Transverse colon (tissue), 4 donors: Measurements from ENCODE around the gene CYTH2. TPM values are rescaled to one million over a fixed set of nuclear protein-coding genes. Genes with fewer than 3 reads are reported as not detected.

Experiments
- DNase-seq: peaks from one replicate; pipeline ENCODE4 v3.0.0-alpha.2; 2019
- H3K27ac ChIP-seq, 4 donors: fragments of 200-600 bp; sonication (generic); 2 replicates each; pipeline ENCODE4 v1.5.1; 2016 to 2018; ENCODE audit warnings: inconsistent platforms in 4 of 4
- H3K27me3 ChIP-seq: fragments of 200-600 bp; sonication (generic); 2 replicates; pipeline ENCODE4 v1.5.1; 2017; ENCODE audit warnings: inconsistent platforms
- H3K36me3 ChIP-seq, 4 donors: fragments of 200-600 bp; sonication (generic); 2 replicates each; pipeline ENCODE4 v1.5.1; 2017 to 2019; ENCODE audit warnings: inconsistent platforms in 4 of 4
- H3K4me1 ChIP-seq, 4 donors: fragments of 200-600 bp; sonication (generic); 2 replicates each; pipeline ENCODE4 v1.5.1; 2017 to 2020; ENCODE audit warnings: inconsistent platforms in 4 of 4
- H3K4me3 ChIP-seq, 4 donors: fragments of 200-600 bp; sonication (generic); 1 replicate in 1 of 4; 2 replicates in 3 of 4; pipeline versions ENCODE4 v1.5.1 to v1.6.1; 2017 to 2019; ENCODE audit warnings: inconsistent platforms in 4 of 4
- H3K9me3 ChIP-seq, 2 donors: fragments of 200-600 bp; sonication (generic); 2 replicates each; pipeline ENCODE4 v1.5.1; 2017 to 2019; ENCODE audit warnings: inconsistent platforms in 2 of 2
- EP300 ChIP-seq: sonication (generic); formaldehyde crosslinking; IDR thresholded peaks from one replicate; pipeline ENCODE4 v1.6.1; 2017; ENCODE audit warnings: antibody characterized with exemption, low read depth
- POLR2A ChIP-seq: fragments of 450-650 bp; IDR thresholded peaks from one replicate; pipeline ENCODE4 v1.6.1; 2016; ENCODE audit warnings: antibody characterized with exemption, mild to moderate bottlenecking, moderate library complexity
- POLR2AphosphoS5 ChIP-seq, 3 donors: sonication (generic); formaldehyde crosslinking; IDR thresholded peaks; one replicate each; pipeline ENCODE4 v1.6.1; 2016; ENCODE audit warnings: antibody characterized with exemption in 3 of 3
- WGBS, 2 donors: methylation state at CpG; one replicate each; pipeline ENCODE4 v1.1.5; 2018; ENCODE audit warnings: low coverage in 1 of 2; 5-methylcytosine and 5-hydroxymethylcytosine counted together
- in situ Hi-C, 4 donors: fragments of 200-750 bp; cut with MboI; loops; one replicate each; pipeline versions ENCODE4 v1.15.0 to v1.15.1; 2017; ENCODE audit warnings: low sequenced_read_pairs in 3 of 4, low pct_ligation_motif_present in 1 of 4, low pct_unique_long_range_greater_than_20kb in 1 of 4
- intact Hi-C: fragments of 100-400 bp; cut with DNase I; formaldehyde crosslinking; loops from one replicate; pipeline ENCODE4 v1.15.1; 2023; ENCODE audit warnings: low total_unique reads
- total RNA-seq, 4 donors: library from RNA; depleted of rRNA; stranded (reverse); fragments of >200 nt; gene quantifications; one replicate each; pipeline ENCODE4 v1.1.0, GENCODE V29; 2016
- TF ChIP-seq, protein P1 (sequence below), 5 experiments: fragments of 200-600 bp in 3 of 5; fragments of 450-650 bp in 2 of 5; sonication (generic) in 3 of 5; IDR thresholded peaks; 1 replicate in 2 of 5; 2 replicates in 3 of 5; pipeline ENCODE4 v1.5.1; 2016 to 2017; ENCODE audit warnings: antibody characterized with exemption in 5 of 5, inconsistent platforms in 3 of 5, mild to moderate bottlenecking in 2 of 5, moderate library complexity in 1 of 5

The CYTH2 gene
- total RNA-seq, 4 donors from 2014 or later, result 61.1 to 410 (median 171) TPM

DNA sequence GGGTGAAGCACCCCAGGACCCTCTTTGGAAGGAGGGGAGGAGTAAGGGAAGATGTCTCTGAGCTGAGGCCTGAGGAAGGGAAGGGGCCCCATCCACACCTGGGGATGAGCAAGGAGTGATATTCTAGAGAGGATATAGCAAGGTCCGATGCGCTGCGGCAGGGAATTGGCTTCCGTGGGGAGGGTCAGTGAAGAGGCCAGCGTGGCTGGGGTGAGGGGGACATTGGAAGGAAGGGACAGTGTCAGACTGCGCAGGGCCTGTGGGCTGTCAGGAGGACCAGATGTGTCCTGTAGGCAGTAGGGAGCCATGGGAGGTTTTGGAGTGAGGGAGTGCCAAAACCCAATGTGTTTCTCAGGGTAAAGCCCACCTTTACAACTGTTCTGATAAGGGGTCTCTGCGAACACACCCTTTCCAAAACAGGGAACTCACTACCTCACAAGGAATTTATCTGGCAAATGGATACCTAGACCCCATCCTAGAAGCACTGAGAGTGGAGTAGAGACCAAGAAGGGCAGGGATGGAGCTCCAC, 38.8 kb downstream of the CYTH2 start:
- in situ Hi-C loops (loop anchor here (5.0 to 10.0 kb wide), 2 partner anchors 74 to 77 kb away; no protein-coding TSS in a partner anchor), intact Hi-C loops (no loop called here)
- no peak for DNase-seq
- Histone ChIP-seq H3K4me3 (no peak overlapping the region), H3K9me3 (no peaks in the 10 kb centered on the region), H3K27ac (no peak overlapping the region), H3K27me3 (peaks cover 32% of the 10 kb centered on the region), H3K36me3 (no peaks in the 10 kb centered on the region), H3K4me1 (peaks cover 0 to 3% (median 0%) of the 10 kb centered on the region in 4 donors)
- no peak for TF ChIP-seq EP300
- TF ChIP-seq, protein P1, sequence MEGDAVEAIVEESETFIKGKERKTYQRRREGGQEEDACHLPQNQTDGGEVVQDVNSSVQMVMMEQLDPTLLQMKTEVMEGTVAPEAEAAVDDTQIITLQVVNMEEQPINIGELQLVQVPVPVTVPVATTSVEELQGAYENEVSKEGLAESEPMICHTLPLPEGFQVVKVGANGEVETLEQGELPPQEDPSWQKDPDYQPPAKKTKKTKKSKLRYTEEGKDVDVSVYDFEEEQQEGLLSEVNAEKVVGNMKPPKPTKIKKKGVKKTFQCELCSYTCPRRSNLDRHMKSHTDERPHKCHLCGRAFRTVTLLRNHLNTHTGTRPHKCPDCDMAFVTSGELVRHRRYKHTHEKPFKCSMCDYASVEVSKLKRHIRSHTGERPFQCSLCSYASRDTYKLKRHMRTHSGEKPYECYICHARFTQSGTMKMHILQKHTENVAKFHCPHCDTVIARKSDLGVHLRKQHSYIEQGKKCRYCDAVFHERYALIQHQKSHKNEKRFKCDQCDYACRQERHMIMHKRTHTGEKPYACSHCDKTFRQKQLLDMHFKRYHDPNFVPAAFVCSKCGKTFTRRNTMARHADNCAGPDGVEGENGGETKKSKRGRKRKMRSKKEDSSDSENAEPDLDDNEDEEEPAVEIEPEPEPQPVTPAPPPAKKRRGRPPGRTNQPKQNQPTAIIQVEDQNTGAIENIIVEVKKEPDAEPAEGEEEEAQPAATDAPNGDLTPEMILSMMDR (IDR thresholded peaks at IDR 0.05), result no peak
- TF ChIP-seq POLR2A, result no peak
- no peak for TF ChIP-seq POLR2AphosphoS5 (IDR thresholded peaks at IDR 0.05)
- 82% methylated on average over 7 of the region's 7 CpGs; no CpG with 5 or more reads in 1 of the 2 donors for WGBS, 2 donors

DNA sequence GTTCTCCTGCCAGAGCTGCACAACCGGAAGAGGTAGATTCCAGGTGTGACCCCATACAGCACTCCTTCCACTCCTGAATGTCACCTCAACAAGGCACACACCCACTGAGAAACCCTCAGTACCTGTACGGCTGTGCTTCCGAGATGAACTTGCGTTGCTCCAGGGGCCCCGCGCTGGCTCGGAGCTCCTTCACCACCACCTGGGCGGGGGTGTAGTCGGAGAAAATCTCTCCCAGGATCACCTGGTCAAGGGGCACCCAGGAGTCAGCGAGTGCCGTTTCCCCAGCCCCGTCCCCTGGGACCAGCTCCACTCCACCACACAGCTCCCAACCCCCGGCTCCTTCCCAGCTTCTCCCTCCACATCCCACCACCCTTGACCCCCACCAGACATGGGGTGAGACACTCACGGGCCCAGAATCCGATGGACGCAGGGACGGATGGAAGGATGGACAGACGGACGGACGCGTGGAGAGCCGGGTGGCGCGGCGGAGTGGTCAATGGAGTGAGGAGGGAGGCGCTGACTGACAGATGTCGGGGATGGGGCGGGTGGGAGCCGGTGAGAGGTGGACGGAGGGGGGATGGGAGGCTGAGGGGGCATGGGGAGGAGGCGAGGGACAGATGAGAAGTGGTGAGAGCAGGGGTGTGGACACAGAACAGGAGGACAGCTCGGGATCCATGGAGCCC, 39.7 kb downstream of the CYTH2 start:
- WGBS, 2 donors, result 79 to 100% methylated on average over 1 to 29 of the region's 32 CpGs
- TF ChIP-seq, protein P1 (IDR thresholded peaks at IDR 0.05), result no peak
- intact Hi-C loops, result no loop called here
- in situ Hi-C loops, result loop anchor here (5.0 to 10.0 kb wide), 2 partner anchors 73 to 76 kb away; no protein-coding TSS in a partner anchor
- Histone ChIP-seq H3K36me3 (no peaks in the 10 kb centered on the region), H3K27ac (no peak overlapping the region), H3K4me1 (peaks cover 0 to 8% (median 4%) of the 10 kb centered on the region in 4 donors), H3K9me3 (no peaks in the 10 kb centered on the region), H3K27me3 (peaks cover 39% of the 10 kb centered on the region), H3K4me3 (no peak overlapping the region)
- DNase-seq, result no peak

DNA sequence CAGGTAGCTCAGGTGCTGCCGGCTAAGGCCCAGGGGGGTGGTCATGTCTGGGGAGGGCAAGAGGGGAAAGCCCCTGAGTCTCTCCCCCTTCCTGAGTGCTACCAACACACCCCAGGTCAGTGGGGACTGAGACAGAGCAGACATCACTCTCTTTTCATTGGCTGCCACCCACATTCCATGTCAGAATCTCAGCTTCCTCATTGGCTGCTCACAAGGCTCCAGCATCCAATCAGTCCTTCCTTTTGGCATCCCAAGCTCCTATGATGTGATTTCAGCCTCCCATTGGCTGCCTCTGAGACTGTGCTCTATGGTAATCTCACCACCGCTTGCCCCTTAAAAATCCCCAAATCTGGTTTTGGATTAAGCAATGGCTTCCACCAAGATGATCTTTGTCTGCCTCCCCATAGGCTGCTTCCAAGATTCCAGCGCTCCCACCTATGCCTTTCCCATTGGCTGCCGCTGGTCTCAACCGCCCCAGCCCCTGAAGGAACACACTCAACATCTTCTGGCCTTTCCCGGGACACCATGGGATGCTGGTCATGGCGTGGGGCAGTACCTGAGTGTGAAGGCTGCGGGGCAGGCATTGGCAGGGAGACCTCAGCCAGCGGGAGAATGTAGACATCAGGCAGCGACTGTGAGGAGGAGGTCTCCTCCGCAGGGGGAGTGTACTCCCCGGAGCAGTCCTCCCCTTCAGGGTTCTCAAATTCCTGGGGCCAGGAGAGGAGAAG, 40.5 kb downstream of the CYTH2 start:
- in situ Hi-C loops (loop anchor here (5.0 to 10.0 kb wide), 2 partner anchors 73 to 75 kb away; no protein-coding TSS in a partner anchor), intact Hi-C loops (no loop called here)
- peaks cover 39% of the 10 kb centered on the region for H3K27me3 ChIP-seq
- no peak overlapping the region for H3K27ac ChIP-seq
- TF ChIP-seq, protein P1 (IDR thresholded peaks at IDR 0.05), result no peak
- TF ChIP-seq POLR2A, result no peak
- no peak for TF ChIP-seq EP300
- TF ChIP-seq POLR2AphosphoS5 (IDR thresholded peaks at IDR 0.05), result no peak
- DNase-seq, result no peak
- H3K4me1 ChIP-seq, result peaks cover 0 to 9% (median 4%) of the 10 kb centered on the region in 4 donors
- no peaks in the 10 kb centered on the region for H3K36me3 ChIP-seq
- WGBS, 2 donors, result 71 to 80% methylated on average over 1 to 12 of the region's 12 CpGs
- H3K9me3 ChIP-seq, result no peaks in the 10 kb centered on the region
- no peak overlapping the region for H3K4me3 ChIP-seq
